Measurements from ENCODE around the gene AKAP13.

- TF ChIP-seq CTCF (IDR thresholded peaks at IDR 0.05) (no peak), POLR2A (IDR thresholded peaks at IDR 0.05) (no peak), POLR2AphosphoS5 (IDR thresholded peaks at IDR 0.05) (no peak)
Observed at GRCh38 chr15:85755471-85755870, 375.1 kb downstream of the AKAP13 start.

All from breast epithelium (tissue), 3 donors.